HEK293 (cell line): Measurements from ENCODE around the gene SARM1.
A peak's percentile ranks its signal among the peaks of the same experiment; 100 is the strongest.

ENCODE experiments used
- GLI2 ChIP-seq: fragments of 450-650 bp; formaldehyde crosslinking; IDR thresholded peaks from 2 replicates; pipeline ENCODE4; 2017; ENCODE audit warnings: missing biosample characterization, missing genetic modification characterization, low read depth, borderline replicate concordance
- GLI4 ChIP-seq: fragments of 450-650 bp; formaldehyde crosslinking; IDR thresholded peaks from 2 replicates; pipeline ENCODE4 v1.5.1; 2016; ENCODE audit warnings: missing biosample characterization, missing genetic modification characterization
- KLF8 ChIP-seq: fragments of 450-650 bp; formaldehyde crosslinking; IDR thresholded peaks from 2 replicates; pipeline ENCODE4 v1.5.1; 2016; ENCODE audit warnings: missing biosample characterization, missing genetic modification characterization
- SP7 ChIP-seq: fragments of 450-650 bp; formaldehyde crosslinking; IDR thresholded peaks from 2 replicates; pipeline ENCODE4 v1.5.1; 2016; ENCODE audit warnings: missing biosample characterization, missing genetic modification characterization
- ZBTB44 ChIP-seq: fragments of 450-650 bp; IDR thresholded peaks from 2 replicates; pipeline ENCODE4 v1.5.1; 2018; ENCODE audit warnings: missing biosample characterization, mild to moderate bottlenecking, missing genetic modification characterization
- ZEB2 ChIP-seq: fragments of 450-650 bp; formaldehyde crosslinking; IDR thresholded peaks from 2 replicates; pipeline ENCODE4 v1.5.1; 2016; ENCODE audit warnings: missing biosample characterization, missing genetic modification characterization
- ZFHX2 ChIP-seq: fragments of 450-650 bp; formaldehyde crosslinking; conservative IDR thresholded peaks from 2 replicates; pipeline ENCODE4 v1.5.1; 2016; ENCODE audit warnings: missing biosample characterization, missing genetic modification characterization
- ZFP41 ChIP-seq: fragments of 450-650 bp; formaldehyde crosslinking; IDR thresholded peaks from 2 replicates; pipeline ENCODE4 v1.5.1; 2016; ENCODE audit warnings: missing biosample characterization, missing genetic modification characterization, borderline replicate concordance
- ZNF10 ChIP-seq: fragments of 450-650 bp; formaldehyde crosslinking; IDR thresholded peaks from 2 replicates; pipeline ENCODE4 v1.5.1; 2017; ENCODE audit warnings: missing biosample characterization, missing genetic modification characterization
- ZNF175 ChIP-seq: fragments of 450-650 bp; formaldehyde crosslinking; IDR thresholded peaks from 2 replicates; pipeline ENCODE4 v1.5.1; 2016; ENCODE audit warnings: missing biosample characterization, missing genetic modification characterization
- ZNF184 ChIP-seq: fragments of 450-650 bp; IDR thresholded peaks from 2 replicates; pipeline ENCODE4 v1.5.1; 2018; ENCODE audit warnings: missing biosample characterization, mild to moderate bottlenecking, missing genetic modification characterization
- ZNF280C ChIP-seq: fragments of 450-650 bp; formaldehyde crosslinking; IDR thresholded peaks from 2 replicates; pipeline ENCODE4 v1.5.1; 2016; ENCODE audit warnings: missing biosample characterization, missing genetic modification characterization
- ZNF292 ChIP-seq: fragments of 450-650 bp; formaldehyde crosslinking; IDR thresholded peaks from 2 replicates; pipeline ENCODE4 v1.5.1; 2016; ENCODE audit warnings: low read depth, missing biosample characterization, missing genetic modification characterization, borderline replicate concordance
- ZNF311 ChIP-seq: fragments of 450-650 bp; formaldehyde crosslinking; IDR thresholded peaks from 2 replicates; pipeline ENCODE4 v1.5.1; 2017; ENCODE audit warnings: missing biosample characterization, missing genetic modification characterization, borderline replicate concordance
- ZNF341 ChIP-seq: fragments of 450-650 bp; formaldehyde crosslinking; IDR thresholded peaks from 2 replicates; pipeline ENCODE4; 2016; ENCODE audit warnings: low read depth, missing biosample characterization, missing genetic modification characterization
- ZNF366 ChIP-seq: fragments of 450-650 bp; formaldehyde crosslinking; conservative IDR thresholded peaks from 2 replicates; pipeline ENCODE4 v1.5.1; 2016; ENCODE audit warnings: missing biosample characterization, missing genetic modification characterization
- ZNF549 ChIP-seq: fragments of 450-650 bp; IDR thresholded peaks from 2 replicates; pipeline ENCODE4 v1.5.1; 2018; ENCODE audit warnings: missing biosample characterization, missing genetic modification characterization, mild to moderate bottlenecking, inconsistent platforms, moderate library complexity
- ZNF626 ChIP-seq: fragments of 450-650 bp; sonication (Bioruptor Pico); formaldehyde crosslinking; IDR thresholded peaks from 2 replicates; pipeline ENCODE4 v1.5.1; 2018; ENCODE audit warnings: missing biosample characterization, missing genetic modification characterization, inconsistent platforms
- ZNF654 ChIP-seq: fragments of 450-650 bp; formaldehyde crosslinking; IDR thresholded peaks from 2 replicates; pipeline ENCODE4 v1.5.1; 2016; ENCODE audit warnings: low read depth, missing biosample characterization, missing genetic modification characterization
- ZNF670 ChIP-seq: fragments of 450-650 bp; formaldehyde crosslinking; IDR thresholded peaks from 2 replicates; pipeline ENCODE4 v1.5.1; 2016; ENCODE audit warnings: missing biosample characterization, missing genetic modification characterization, low read depth
- ZNF776 ChIP-seq: fragments of 450-650 bp; formaldehyde crosslinking; IDR thresholded peaks from 2 replicates; pipeline ENCODE4 v1.5.0; 2017; ENCODE audit warnings: missing biosample characterization, missing genetic modification characterization, borderline replicate concordance
- ZSCAN5A ChIP-seq: fragments of 450-650 bp; formaldehyde crosslinking; IDR thresholded peaks from 2 replicates; pipeline ENCODE4 v1.5.1; 2016; ENCODE audit warnings: missing biosample characterization, missing genetic modification characterization
- TF ChIP-seq, protein P1 (sequence below): fragments of 450-650 bp; formaldehyde crosslinking; IDR thresholded peaks from 2 replicates; pipeline ENCODE4 v1.5.1; 2016; ENCODE audit warnings: missing biosample characterization, missing genetic modification characterization, borderline replicate concordance
- TF ChIP-seq, protein P2 (sequence below): fragments of 450-650 bp; formaldehyde crosslinking; IDR thresholded peaks from 2 replicates; pipeline ENCODE4 v1.5.1; 2017; ENCODE audit warnings: missing biosample characterization, missing genetic modification characterization
- TF ChIP-seq, protein P3 (sequence below): fragments of 450-650 bp; formaldehyde crosslinking; IDR thresholded peaks from 2 replicates; pipeline ENCODE4; 2016; ENCODE audit warnings: missing biosample characterization, missing genetic modification characterization

Gene SARM1

GRCh38 chr17:28335959-28336871, 35.3 kb upstream of the SARM1 start (continued):
- TF ChIP-seq ZBTB44 (tag by site-specific recombination) (no peak), ZNF175 (tag by site-specific recombination) (no peak), GLI2 (tag by site-specific recombination) (no peak), SP7 (peak; percentile 63; the same call in 1 of the 2 replicates), ZNF292 (tag by site-specific recombination) (no peak), KLF8 (tag by site-specific recombination) (peak; percentile 83), ZNF341 (peak; percentile 72; the same call in 1 of the 2 replicates), ZNF654 (tag by site-specific recombination) (no peak), ZSCAN5A (tag by site-specific recombination) (no peak), ZFP41 (tag by site-specific recombination) (no peak), ZNF776 (tag by site-specific recombination) (no peak), ZNF311 (no peak), ZNF549 (tag by site-specific recombination) (no peak), ZNF10 (tag by site-specific recombination) (no peak), ZNF670 (no peak), ZNF280C (tag by site-specific recombination) (no peak), ZNF184 (tag by site-specific recombination) (no peak; the same call in 1 of the 2 replicates), ZNF626 (tag by site-specific recombination) (no peak), ZEB2 (tag by site-specific recombination) (no peak), GLI4 (0 out of 2 replicates have a peak, but pooled peaks have one; percentile 21), ZNF366 (peak; percentile 85), ZFHX2 (tag by site-specific recombination) (peak; percentile 91)
- TF ChIP-seq, protein P1, sequence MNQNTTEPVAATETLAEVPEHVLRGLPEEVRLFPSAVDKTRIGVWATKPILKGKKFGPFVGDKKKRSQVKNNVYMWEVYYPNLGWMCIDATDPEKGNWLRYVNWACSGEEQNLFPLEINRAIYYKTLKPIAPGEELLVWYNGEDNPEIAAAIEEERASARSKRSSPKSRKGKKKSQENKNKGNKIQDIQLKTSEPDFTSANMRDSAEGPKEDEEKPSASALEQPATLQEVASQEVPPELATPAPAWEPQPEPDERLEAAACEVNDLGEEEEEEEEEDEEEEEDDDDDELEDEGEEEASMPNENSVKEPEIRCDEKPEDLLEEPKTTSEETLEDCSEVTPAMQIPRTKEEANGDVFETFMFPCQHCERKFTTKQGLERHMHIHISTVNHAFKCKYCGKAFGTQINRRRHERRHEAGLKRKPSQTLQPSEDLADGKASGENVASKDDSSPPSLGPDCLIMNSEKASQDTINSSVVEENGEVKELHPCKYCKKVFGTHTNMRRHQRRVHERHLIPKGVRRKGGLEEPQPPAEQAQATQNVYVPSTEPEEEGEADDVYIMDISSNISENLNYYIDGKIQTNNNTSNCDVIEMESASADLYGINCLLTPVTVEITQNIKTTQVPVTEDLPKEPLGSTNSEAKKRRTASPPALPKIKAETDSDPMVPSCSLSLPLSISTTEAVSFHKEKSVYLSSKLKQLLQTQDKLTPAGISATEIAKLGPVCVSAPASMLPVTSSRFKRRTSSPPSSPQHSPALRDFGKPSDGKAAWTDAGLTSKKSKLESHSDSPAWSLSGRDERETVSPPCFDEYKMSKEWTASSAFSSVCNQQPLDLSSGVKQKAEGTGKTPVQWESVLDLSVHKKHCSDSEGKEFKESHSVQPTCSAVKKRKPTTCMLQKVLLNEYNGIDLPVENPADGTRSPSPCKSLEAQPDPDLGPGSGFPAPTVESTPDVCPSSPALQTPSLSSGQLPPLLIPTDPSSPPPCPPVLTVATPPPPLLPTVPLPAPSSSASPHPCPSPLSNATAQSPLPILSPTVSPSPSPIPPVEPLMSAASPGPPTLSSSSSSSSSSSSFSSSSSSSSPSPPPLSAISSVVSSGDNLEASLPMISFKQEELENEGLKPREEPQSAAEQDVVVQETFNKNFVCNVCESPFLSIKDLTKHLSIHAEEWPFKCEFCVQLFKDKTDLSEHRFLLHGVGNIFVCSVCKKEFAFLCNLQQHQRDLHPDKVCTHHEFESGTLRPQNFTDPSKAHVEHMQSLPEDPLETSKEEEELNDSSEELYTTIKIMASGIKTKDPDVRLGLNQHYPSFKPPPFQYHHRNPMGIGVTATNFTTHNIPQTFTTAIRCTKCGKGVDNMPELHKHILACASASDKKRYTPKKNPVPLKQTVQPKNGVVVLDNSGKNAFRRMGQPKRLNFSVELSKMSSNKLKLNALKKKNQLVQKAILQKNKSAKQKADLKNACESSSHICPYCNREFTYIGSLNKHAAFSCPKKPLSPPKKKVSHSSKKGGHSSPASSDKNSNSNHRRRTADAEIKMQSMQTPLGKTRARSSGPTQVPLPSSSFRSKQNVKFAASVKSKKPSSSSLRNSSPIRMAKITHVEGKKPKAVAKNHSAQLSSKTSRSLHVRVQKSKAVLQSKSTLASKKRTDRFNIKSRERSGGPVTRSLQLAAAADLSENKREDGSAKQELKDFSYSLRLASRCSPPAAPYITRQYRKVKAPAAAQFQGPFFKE (tag by site-specific recombination) = no peak
- TF ChIP-seq, protein P2, sequence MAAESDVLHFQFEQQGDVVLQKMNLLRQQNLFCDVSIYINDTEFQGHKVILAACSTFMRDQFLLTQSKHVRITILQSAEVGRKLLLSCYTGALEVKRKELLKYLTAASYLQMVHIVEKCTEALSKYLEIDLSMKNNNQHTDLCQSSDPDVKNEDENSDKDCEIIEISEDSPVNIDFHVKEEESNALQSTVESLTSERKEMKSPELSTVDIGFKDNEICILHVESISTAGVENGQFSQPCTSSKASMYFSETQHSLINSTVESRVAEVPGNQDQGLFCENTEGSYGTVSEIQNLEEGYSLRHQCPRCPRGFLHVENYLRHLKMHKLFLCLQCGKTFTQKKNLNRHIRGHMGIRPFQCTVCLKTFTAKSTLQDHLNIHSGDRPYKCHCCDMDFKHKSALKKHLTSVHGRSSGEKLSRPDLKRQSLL (tag by site-specific recombination) = no peak
- TF ChIP-seq, protein P3, sequence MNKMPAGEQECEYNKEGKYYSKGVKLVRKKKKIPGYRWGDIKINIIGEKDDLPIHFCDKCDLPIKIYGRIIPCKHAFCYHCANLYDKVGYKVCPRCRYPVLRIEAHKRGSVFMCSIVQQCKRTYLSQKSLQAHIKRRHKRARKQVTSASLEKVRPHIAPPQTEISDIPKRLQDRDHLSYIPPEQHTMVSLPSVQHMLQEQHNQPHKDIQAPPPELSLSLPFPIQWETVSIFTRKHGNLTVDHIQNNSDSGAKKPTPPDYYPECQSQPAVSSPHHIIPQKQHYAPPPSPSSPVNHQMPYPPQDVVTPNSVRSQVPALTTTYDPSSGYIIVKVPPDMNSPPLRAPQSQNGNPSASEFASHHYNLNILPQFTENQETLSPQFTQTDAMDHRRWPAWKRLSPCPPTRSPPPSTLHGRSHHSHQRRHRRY (tag by site-specific recombination) = no peak
